Measurements from ENCODE around the gene ADARB2.

- TF ChIP-seq REST (IDR thresholded peaks at IDR 0.05; ENCODE audit: insufficient read depth in 1 of 2, low read depth in 2 of 2, low read length in 2 of 2), result no peak
- TF ChIP-seq POLR2AphosphoS5 (IDR thresholded peaks at IDR 0.05; ENCODE audit: low read depth, low read length), result no peak
- no peak for TF ChIP-seq SIN3A (IDR thresholded peaks at IDR 0.05; ENCODE audit: borderline replicate concordance, insufficient read depth, low read length)
- TF ChIP-seq FOXP2 (optimal IDR thresholded peaks at IDR 0.05; ENCODE audit: borderline replicate concordance, extremely low read depth, extremely low read length, insufficient read depth), result no peak
Measured at GRCh38 chr10:1607466-1607865, 129.9 kb downstream of the ADARB2 start.
